Urinary bladder (tissue), 4 donors: ENCODE results near the gene IPO13. TPM values are rescaled to one million over a fixed set of nuclear protein-coding genes. Genes with fewer than 3 reads are reported as not detected.

Source experiments
- DNase-seq: peaks from one replicate; pipeline ENCODE4 v3.0.0-alpha.2; 2015; ENCODE audit errors: extremely low spot score
- H3K27ac ChIP-seq: one replicate; pipeline ENCODE4 v1.5.1; 2013; ENCODE audit warnings: low read depth, mild to moderate bottlenecking, moderate library complexity
- H3K36me3 ChIP-seq: one replicate; pipeline ENCODE4 v1.6.1; 2013; ENCODE audit warnings: mild to moderate bottlenecking, moderate library complexity; ENCODE audit not compliant: insufficient read depth
- H3K4me1 ChIP-seq: one replicate; pipeline ENCODE4 v1.6.1; 2013; ENCODE audit warnings: mild to moderate bottlenecking, moderate library complexity; ENCODE audit not compliant: insufficient read depth
- H3K4me3 ChIP-seq: one replicate; pipeline ENCODE4 v1.5.1; 2013; ENCODE audit warnings: low read depth, low read length
- WGBS: extraction: QIAGEN DNeasy Blood & Tissue Kit; methylation state at CpG from one replicate; pipeline ENCODE4 v1.1.7; 2013; 5-methylcytosine and 5-hydroxymethylcytosine counted together
- polyA plus RNA-seq: library from polyadenylated mRNA; stranded (reverse); fragments of 200-250 nt; gene quantifications from one replicate; pipeline ENCODE4 v1.2.3, GENCODE V29; 2013
- total RNA-seq: library from RNA; depleted of rRNA; stranded (reverse); fragments of >200 nt; gene quantifications from one replicate; pipeline ENCODE4 v1.2.3, GENCODE V29; 2014
- donor health status: healthy with polysubstance abuse.
- donor health status: healthy.

IPO13 gene
- total and polyA plus RNA-seq, 2 donors = 11.5 to 22.2 TPM

DNA sequence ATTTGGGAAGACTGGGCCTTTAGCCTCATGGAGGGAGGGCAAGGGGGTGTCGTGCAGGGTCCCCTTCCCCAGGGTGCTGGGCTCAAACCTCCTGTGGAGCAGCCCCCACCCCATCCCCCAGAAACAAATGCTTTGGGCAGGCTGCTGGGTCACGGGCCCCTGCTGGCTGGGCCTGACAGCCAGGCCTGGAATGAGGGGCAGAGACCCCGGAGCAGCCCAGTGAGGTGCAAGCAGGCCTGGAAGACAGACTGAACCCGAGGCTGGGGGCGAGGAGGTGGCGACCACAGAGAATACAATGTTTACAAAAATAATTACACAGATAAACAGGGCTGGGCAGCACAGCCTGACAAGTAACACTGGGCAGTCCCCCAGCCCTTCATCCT lies 50.0 kb downstream of the IPO13 start:
- DNase-seq = no peak
- WGBS = 68% methylated on average over 6 of the region's 6 CpGs
- H3K4me3 ChIP-seq = no peak overlapping the region
- H3K36me3 ChIP-seq = no peaks in the 10 kb centered on the region
- no peaks in the 10 kb centered on the region for H3K4me1 ChIP-seq
- H3K27ac ChIP-seq = no peak overlapping the region

DNA sequence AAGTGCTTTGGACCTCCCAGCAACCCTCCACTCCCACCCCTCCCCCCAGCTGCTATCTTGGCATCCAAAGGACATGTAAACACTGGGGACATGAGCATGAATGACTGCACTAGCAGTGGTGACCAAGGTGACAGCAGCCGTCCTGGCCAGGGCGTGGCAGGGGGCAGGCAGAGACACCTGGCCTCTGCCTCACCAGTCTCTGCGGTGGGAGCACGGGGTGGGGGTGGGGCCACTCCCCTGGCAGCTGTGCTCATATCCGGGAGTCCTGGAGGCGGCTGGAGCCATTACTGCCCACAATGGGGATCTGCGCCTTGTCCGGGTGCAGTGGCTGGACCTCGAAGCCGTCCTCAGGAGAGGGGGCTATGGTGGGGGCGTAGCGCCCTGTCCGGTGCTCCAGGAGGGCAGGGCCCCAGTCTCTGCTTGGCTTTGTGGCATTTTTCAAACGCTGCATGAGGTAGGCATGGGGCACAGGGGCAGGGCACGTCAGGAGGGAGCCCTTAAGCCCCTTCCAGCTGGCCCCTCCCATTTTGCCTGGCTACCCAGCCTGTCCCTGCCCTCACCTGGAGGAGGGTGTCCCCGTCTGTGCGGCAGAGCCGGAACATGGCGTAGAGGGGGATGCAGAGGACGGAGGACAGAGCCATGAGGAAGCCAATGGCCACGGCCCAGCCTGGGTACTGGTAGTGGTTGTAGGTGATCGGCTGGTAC lies 50.7 kb downstream of the IPO13 start:
- no peak overlapping the region for H3K4me3 ChIP-seq
- no peaks in the 10 kb centered on the region for H3K36me3 ChIP-seq
- DNase-seq = no peak
- WGBS = 84% methylated on average over 22 of the region's 22 CpGs
- H3K27ac ChIP-seq = no peak overlapping the region
- no peaks in the 10 kb centered on the region for H3K4me1 ChIP-seq

DNA sequence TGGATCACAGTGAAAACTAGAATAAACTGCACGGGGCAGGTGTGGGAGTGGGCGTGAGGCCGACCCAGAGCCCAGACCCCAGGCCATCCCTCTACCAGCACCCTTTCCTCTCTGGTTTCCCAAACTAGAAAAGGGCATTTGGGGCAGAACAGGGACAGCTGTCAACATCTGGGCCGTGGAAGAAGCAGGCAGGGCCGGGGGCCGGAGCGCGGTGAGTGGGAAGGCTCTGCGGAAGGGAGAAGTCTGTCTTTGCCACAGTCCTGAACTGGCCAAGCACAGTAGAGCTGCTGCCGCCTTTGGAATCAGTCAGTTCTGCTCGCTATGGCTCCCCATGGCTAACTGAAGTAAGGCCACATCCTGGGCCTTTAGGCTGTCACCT lies 51.2 kb downstream of the IPO13 start:
- no peak for DNase-seq
- WGBS = 84% methylated on average over 11 of the region's 11 CpGs

DNA sequence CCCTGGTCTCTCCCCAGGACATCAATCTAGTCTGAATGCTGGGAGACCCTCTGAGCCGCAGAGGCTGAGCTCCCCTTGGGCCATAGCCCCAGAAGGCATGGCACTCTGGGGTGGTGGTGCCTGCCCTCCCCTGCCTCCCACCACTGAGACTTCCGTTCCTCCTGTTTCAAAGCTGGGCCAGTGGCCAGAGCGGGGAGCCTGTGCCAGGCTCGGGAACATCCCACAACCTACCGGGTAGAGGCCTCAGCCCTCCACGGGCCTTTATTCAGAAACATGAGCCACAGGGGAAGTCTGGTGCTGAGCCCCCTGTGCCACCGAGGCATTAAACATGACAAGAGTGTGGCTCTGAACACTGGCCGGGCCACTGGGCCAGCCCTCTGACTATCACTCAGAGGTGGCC lies 52.7 kb downstream of the IPO13 start:
- no peaks in the 10 kb centered on the region for H3K36me3 ChIP-seq
- DNase-seq = no peak
- no peak overlapping the region for H3K27ac ChIP-seq
- WGBS = 81% methylated on average over 8 of the region's 8 CpGs
- H3K4me3 ChIP-seq = no peak overlapping the region
- no peaks in the 10 kb centered on the region for H3K4me1 ChIP-seq

More for the DNA sequence above, 51.2 kb downstream of the IPO13 start:
- Histone ChIP-seq H3K27ac (no peak overlapping the region), H3K36me3 (no peaks in the 10 kb centered on the region), H3K4me1 (no peaks in the 10 kb centered on the region), H3K4me3 (no peak overlapping the region)

DNA sequence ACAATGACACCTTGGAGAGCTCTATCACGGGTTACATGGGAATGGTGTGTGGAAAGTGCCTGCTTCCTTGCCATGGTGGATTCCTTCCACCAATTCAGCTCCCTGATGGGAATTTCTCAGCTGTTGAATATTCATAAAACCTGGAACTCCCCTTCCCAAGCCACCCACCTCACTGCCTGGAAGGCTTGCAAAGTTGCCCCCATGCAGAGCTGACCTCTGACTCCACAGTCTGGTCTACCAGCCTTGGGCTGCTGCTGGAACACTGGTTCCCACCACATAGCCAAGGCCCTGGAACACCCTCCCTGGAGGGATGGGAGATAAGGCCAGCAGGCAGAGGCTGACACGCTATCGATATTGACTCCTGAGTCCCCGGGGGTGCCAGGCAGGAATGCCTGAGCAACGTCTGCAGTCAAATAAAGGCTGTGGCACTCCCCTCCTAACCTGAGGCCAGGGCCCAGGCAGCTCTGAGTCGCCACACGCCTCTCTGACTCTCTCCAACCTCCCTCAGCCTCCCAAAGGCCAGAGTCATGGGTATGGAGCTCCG lies 53.4 kb downstream of the IPO13 start:
- Histone ChIP-seq H3K4me1 (no peaks in the 10 kb centered on the region), H3K4me3 (no peak overlapping the region), H3K36me3 (no peaks in the 10 kb centered on the region), H3K27ac (no peak overlapping the region)
- 86% methylated on average over 8 of the region's 8 CpGs for WGBS
- DNase-seq = no peak

DNA sequence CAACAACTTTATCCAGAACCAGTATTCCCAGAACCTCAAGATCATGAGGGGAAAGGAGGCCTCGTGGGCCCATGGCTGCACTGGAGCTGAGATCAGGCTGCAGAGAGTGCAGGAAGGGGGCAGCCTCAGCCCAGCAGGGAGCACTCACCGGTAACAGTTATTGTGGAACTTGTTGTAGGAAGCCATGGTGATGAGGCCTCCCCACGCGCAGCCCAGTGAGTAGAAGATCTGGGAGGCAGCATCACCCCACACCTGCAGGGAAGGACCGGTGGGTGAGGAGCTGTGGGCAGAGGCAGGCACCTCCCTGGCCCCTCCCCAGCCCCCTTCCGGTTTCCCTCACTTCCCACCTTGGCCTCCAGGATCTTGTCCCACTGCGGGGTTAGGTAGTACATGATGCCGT lies 55.4 kb downstream of the IPO13 start:
- no peaks in the 10 kb centered on the region for H3K4me1 ChIP-seq
- DNase-seq = no peak
- H3K36me3 ChIP-seq = no peaks in the 10 kb centered on the region
- WGBS = 89% methylated on average over 8 of the region's 8 CpGs
- H3K4me3 ChIP-seq = no peak overlapping the region
- no peak overlapping the region for H3K27ac ChIP-seq

DNA sequence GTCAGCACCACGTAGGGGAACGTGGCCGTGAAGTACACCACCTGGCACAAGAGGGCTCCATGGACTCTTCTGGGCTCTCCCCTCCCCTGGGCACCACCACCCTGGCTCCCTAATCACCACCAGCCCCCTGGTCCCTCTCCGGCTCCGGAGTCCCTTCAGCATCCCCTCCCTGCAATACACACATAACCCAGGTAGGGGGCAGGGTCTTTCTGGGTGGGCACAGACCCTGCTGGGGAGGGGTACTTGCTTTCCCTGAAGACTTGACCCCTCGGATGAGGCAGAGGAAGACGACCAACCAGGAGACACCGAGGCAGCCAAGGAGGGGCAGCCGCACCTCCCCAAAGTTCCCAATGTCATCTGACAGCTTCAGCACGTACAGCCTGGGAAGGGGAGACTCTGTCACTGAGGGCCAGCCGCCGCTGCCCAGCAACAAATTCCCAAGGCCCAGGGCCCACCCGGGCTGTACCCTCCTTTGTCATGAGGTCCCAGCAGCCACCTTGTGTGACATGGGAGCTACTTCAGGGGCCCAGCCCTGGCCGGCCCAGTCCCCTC lies 55.9 kb downstream of the IPO13 start:
- Histone ChIP-seq H3K27ac (no peak overlapping the region), H3K4me1 (no peaks in the 10 kb centered on the region), H3K4me3 (no peak overlapping the region), H3K36me3 (no peaks in the 10 kb centered on the region)
- WGBS = 84% methylated on average over 14 of the region's 14 CpGs
- DNase-seq = no peak

DNA sequence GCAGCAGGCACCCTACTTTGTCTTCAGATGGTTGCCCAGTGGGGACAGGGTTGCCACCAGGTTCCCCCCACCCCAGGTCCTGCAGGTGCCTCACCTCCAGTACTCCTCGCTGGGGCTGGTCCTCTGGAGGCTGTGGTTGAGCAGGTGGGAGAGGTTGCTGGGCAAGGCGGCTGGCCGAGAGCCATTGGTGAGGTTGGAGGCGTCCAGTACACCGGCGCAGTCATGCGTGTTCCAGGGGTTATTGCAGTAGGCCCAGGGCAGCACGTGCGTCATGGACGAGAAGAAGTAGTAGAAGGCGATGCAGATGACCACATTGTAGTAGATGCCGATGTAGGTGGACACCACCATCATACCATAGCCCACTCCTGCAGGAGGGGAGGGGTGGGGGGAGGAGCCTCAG lies 61.5 kb downstream of the IPO13 start:
- H3K4me1 ChIP-seq = no peaks in the 10 kb centered on the region
- no peak for DNase-seq
- H3K27ac ChIP-seq = no peak overlapping the region
- no peak overlapping the region for H3K4me3 ChIP-seq
- no peaks in the 10 kb centered on the region for H3K36me3 ChIP-seq
- whole genome bisulfite sequencing = 95% methylated on average over 12 of the region's 12 CpGs

DNA sequence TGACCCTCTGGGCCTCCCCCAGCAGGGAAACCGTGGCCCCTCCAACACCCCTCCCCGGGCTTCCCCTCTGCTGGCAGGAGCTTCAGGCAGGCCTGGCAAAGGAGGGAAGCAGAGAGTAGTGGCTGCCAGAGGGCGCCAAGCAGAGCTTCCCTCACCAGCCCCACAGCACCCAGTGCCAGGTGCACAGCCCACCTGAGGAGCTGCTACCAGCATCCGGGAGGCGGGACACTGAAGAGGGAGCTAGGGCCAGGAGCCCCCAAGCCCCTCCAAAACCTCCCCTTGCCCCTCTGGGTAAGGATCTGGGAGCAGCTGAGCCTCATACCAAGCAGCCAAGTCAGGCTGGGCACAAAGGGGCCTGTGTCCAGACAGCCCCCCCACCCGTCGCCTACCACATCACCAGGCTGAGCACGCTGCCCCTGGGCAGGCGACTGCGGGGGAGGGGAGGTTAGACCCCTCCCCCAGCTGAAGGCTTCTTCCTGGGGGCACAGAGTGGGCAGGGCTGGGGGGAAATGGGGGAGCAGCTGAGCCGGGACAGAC lies 64.3 kb downstream of the IPO13 start:
- Histone ChIP-seq H3K27ac (no peak overlapping the region), H3K4me3 (no peak overlapping the region), H3K4me1 (no peaks in the 10 kb centered on the region), H3K36me3 (no peaks in the 10 kb centered on the region)
- WGBS = 80% methylated on average over 11 of the region's 11 CpGs
- no peak for DNase-seq

DNA sequence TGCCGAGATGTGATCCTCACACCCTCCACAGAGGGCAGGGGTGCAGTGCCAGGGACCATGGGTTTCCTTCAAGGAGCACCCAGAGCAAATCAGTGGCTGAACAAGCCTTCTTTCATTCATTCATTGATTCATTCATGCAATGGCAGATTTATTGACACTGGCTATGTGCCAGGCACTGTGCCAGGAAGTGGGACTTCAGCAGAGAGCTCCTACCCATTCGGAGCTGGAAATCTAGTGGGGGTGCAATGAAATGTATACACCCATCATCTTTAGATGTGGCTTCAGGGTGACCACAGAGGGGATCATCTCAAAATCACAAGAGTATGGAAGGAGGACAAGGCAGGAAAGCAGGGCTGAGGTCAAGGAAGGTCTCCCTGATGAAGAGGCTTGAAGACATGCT lies 65.7 kb downstream of the IPO13 start:
- Histone ChIP-seq H3K4me3 (no peak overlapping the region), H3K27ac (no peak overlapping the region), H3K4me1 (no peaks in the 10 kb centered on the region), H3K36me3 (no peaks in the 10 kb centered on the region)
- WGBS = 75% methylated on average over 2 of the region's 2 CpGs
- DNase-seq = no peak

DNA sequence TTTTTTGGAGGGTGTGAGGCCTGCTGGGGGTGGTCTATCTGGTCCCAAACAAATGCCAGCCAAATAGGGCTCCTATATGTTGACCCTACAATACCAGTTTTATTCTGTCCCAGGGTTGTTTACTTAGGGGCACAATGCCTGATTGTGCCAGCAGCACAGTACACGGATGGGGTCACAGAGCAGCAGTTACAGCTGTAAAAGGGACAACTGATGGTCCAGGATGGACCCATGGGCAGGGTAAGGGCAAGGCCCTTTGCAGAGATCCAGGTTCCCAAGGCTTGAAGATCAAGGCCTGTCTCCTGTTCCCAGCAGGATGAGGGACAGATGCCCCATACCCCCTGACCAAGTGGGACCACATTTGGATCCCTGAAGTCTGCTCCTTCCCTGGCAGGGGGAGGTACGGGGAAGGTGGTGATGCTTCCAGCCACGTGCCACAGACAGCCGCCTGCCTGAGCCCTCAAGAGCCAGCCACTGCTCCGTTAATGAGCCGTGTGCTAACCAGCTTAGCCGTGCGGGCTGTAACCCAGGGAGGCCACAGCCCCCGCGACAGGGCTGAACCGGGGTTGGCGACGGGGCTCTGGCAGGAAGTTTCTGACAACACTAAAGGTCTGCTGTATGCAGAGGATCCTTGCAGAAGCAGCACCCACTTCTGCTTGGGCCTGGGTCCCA lies 66.3 kb downstream of the IPO13 start:
- Histone ChIP-seq H3K4me3 (no peak overlapping the region), H3K4me1 (no peaks in the 10 kb centered on the region), H3K27ac (no peak overlapping the region), H3K36me3 (no peaks in the 10 kb centered on the region)
- DNase-seq = no peak
- 74% methylated on average over 13 of the region's 13 CpGs for WGBS

DNA sequence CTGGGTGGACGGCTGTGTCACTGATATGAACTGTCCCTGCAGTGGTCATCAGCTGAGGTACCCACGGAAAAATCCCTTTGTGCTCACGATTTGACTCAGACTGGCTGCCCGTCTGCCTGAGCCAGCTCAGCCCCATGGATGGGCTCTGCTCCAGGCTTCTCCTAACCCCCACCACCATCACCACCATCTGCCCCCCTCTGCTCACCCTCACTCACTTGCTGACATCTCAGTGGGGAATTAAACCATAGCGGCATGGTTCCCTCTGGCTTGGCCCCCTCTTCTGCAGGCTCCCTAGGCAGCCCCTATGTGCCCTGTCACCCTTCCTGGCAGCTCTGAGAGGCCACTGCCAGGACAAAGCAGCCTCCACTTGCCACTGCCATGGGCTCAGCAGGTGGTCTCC lies 67.2 kb downstream of the IPO13 start:
- no peaks in the 10 kb centered on the region for H3K4me1 ChIP-seq
- 71% methylated on average over 5 of the region's 5 CpGs for WGBS
- no peak for DNase-seq
- no peak overlapping the region for H3K4me3 ChIP-seq
- H3K36me3 ChIP-seq = no peaks in the 10 kb centered on the region
- H3K27ac ChIP-seq = no peak overlapping the region

DNA sequence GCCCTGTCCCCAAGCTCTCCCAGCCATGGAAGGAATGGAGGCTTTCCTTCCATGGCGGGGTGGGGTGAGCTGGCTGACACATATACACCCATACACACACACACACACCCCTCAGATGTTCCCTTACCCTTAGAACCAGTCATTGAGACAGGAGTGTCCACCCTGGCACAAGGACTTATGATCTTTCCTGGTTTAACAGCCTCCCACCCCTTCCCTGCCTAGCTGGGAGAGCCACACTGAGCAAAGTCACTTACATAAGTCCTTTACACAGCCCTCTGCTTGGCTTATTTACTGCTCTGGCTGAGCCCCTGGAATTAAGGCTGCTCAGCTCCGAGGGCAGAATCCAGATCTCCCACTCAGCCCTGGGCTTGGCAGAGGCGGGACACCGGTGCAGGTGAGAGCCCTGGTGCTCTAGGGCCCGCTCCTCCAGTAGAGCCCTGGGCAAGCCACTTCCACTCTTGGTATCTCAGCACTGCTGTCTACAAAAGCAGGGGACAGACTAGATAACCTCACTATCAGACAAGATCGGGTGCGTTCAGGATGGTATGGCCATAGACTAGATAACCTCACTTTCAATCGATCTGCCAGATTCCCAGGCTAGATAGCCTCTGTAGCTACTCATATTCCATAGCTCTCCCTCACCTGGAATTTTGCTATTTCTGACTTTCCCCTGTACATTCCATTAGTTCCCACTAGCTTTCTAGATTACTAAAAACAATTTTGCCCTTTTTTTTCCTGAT lies 67.8 kb downstream of the IPO13 start:
- Histone ChIP-seq H3K36me3 (no peaks in the 10 kb centered on the region), H3K4me3 (no peak overlapping the region), H3K4me1 (no peaks in the 10 kb centered on the region), H3K27ac (no peak overlapping the region)
- no peak for DNase-seq
- 75% methylated on average over 8 of the region's 8 CpGs for WGBS
